C4-2B (cell line): ENCODE measurements around the gene LTV1.
A peak's percentile ranks its signal among the peaks of the same experiment; 100 is the strongest.
"Not testable (repeated sequence)": the region's sequence is repeated elsewhere in the genome, so short reads cannot be mapped to it uniquely, and the experiment has no call there.

Source experiments
- H3K27ac ChIP-seq: fragments of 450-650 bp; 2 replicates; pipeline ENCODE4 v1.5.1; 2017
- CTCF ChIP-seq: fragments of 450-650 bp; conservative IDR thresholded peaks from 2 replicates; pipeline ENCODE4 v1.5.1; 2017; ENCODE audit warnings: mild to moderate bottlenecking
- ZFX ChIP-seq: fragments of 450-650 bp; IDR thresholded peaks from 2 replicates; pipeline ENCODE4 v1.6.1; 2017

The LTV1 gene

GRCh38 chr6:143842902-143843676 is at the start of gene LTV1:
Gene LTV1, plus strand, starts transcription at chr6:143843338. Its CDS starts 140 bp downstream, at chr6:143843478.
- H3K27ac ChIP-seq: peak within 1 kb of the TSS; percentile 81
- TF ChIP-seq CTCF: no peak
- peak; percentile 99 for TF ChIP-seq ZFX

- H3K27ac ChIP-seq: not testable (repeated sequence)
Observed at GRCh38 chr6:143796551-143796950, 46.6 kb upstream of the LTV1 start.

- not testable (repeated sequence) for H3K27ac ChIP-seq
Observed at GRCh38 chr6:143798487-143798886, 44.7 kb upstream of the LTV1 start.

GRCh38 chr6:143802833-143803565 is 40.1 kb upstream of the LTV1 start:
- H3K27ac ChIP-seq: no peak overlapping the region
- TF ChIP-seq ZFX: no peak
- TF ChIP-seq CTCF: no peak

- H3K27ac ChIP-seq: no peak overlapping the region
- TF ChIP-seq CTCF (no peak), ZFX (no peak)
Observed at GRCh38 chr6:143803769-143804568, 39.2 kb upstream of the LTV1 start.

GRCh38 chr6:143804835-143805239 is 38.3 kb upstream of the LTV1 start:
- no peak overlapping the region for H3K27ac ChIP-seq
- TF ChIP-seq ZFX (no peak), CTCF (no peak)

GRCh38 chr6:143806282-143807102 is 36.6 kb upstream of the LTV1 start:
- TF ChIP-seq ZFX (no peak), CTCF (no peak)
- no peak overlapping the region for H3K27ac ChIP-seq
